Activated CD8-positive, alpha-beta T cell treated with anti-CD3 and anti-CD28 coated beads for 36 hours (primary cell): ENCODE results near the gene PREX1. TPM values are rescaled to one million over a fixed set of nuclear protein-coding genes. Genes with fewer than 3 reads are reported as not detected.

Source experiments
- ATAC-seq: fragments of 200-7000 bp; cut with Tn5 transposase; one replicate; pipeline ENCODE4 v1.10.0; 2021; ENCODE audit warnings: mild to moderate bottlenecking, moderate library complexity
- CTCF ChIA-PET: fragments of 350-600 bp; sonication (Branson Sonifier 250); formaldehyde crosslinking; loops from one replicate; lab custom pipeline; 2021; ENCODE audit warnings: antibody characterized with exemption; lab: Charles Lee
- POLR2A ChIA-PET: fragments of 350-600 bp; sonication (Branson Sonifier 250); formaldehyde crosslinking; loops from one replicate; lab custom pipeline; 2021; ENCODE audit warnings: antibody characterized with exemption; lab: Charles Lee
- DNase-seq: peaks from one replicate; pipeline ENCODE4 v3.0.0-alpha.2; 2020
- H3K27ac Mint-ChIP-seq: one replicate; pipeline ENCODE4 v1.8.0; 2021; ENCODE audit warnings: mild to moderate bottlenecking, mixed read lengths
- H3K27me3 Mint-ChIP-seq: one replicate; pipeline ENCODE4 v1.8.0; 2021; ENCODE audit warnings: mixed read lengths
- H3K36me3 Mint-ChIP-seq: one replicate; pipeline ENCODE4 v1.8.0; 2021; ENCODE audit warnings: low read depth, mixed read lengths
- H3K4me1 Mint-ChIP-seq: one replicate; pipeline ENCODE4 v1.8.0; 2021; ENCODE audit warnings: low read depth, mixed read lengths
- H3K4me3 Mint-ChIP-seq: one replicate; pipeline ENCODE4 v1.8.0; 2021; ENCODE audit warnings: mild to moderate bottlenecking, moderate library complexity, mixed read lengths
- H3K9me3 Mint-ChIP-seq: one replicate; pipeline ENCODE4 v1.8.0; 2021; ENCODE audit warnings: mixed read lengths
- CTCF ChIP-seq: fragments of 200-600 bp; IDR thresholded peaks from one replicate; pipeline ENCODE4 v1.8.0; 2022; ENCODE audit warnings: antibody characterized with exemption, mild to moderate bottlenecking
- intact Hi-C: fragments of 100-400 bp; cut with micrococcal nuclease; formaldehyde crosslinking; loops from one replicate; pipeline ENCODE4 v1.10.0; 2022
- total RNA-seq, 2 experiments: library from RNA; stranded (reverse); gene quantifications; one replicate each; pipeline ENCODE4 v1.2.3, GENCODE V29; 2021

PREX1 gene
- total RNA-seq, 2 experiments from 2014 or later, result 79.7 to 80.5 TPM

GRCh38 chr20:48765359-48765758 is 62.4 kb downstream of the PREX1 start:
- Mint-ChIP-seq H3K4me3 (no peak overlapping the region), H3K27ac (peak overlapping the region; percentile 74), H3K27me3 (no peaks in the 10 kb centered on the region), H3K4me1 (peaks cover 91% of the 10 kb centered on the region), H3K36me3 (peaks cover 61% of the 10 kb centered on the region), H3K9me3 (peaks cover 17% of the 10 kb centered on the region)
- CTCF ChIA-PET, result interaction anchor here (2.0 kb wide), 1 partner anchor 14 kb away, joined by 8 read pairs; no protein-coding TSS in a partner anchor
- intact Hi-C loops, result loop anchor here (5.0 kb wide), 1 partner anchor 48 kb away; no protein-coding TSS in a partner anchor
- DNase-seq (no peak), ATAC-seq (no peak)
- no peak for TF ChIP-seq CTCF
- POLR2A ChIA-PET, result interaction anchor here (0.8 to 2.1 kb wide), 4 partner anchors 16 to 40 kb away, joined by 4 to 8 read pairs (median 6); no protein-coding TSS in a partner anchor

DNA sequence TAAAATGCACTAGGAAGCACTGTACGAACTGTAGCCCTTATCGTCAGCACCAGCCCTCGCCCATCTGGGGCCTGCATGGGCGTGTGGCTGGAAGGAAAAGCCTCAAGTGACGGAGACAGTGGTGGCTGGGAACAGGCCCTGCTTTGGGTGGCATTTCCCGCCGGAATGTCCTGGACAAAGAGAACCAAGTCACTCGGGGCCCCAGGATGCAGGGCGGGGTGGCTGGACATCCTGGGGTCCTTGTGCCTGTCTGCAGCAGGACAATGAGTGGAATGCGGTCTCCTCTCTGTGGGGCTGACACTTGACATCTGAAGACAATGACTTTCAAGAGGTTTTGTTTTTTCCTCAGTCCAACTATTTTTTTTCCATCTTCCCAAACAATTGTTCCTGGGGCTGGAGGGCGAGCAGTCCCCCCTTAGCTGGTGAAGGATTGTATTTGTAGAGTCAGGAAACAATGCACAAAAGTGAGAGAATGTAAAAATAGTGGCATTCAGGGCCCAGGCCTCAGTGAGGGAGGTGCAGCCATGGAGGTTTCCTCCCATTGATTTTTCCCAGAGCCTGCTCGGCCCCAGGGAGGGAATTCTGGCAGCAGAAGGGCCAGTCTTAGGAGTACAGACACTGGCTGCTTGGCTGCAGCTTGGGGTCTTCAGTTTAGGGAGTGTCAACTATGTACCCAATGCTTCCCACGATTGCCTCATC is 64.4 kb downstream of the PREX1 start:
- ChIA-PET CTCF (no interaction called here), POLR2A (interaction anchor here (1.0 kb wide), 1 partner anchor 13 kb away, joined by 3 read pairs; no protein-coding TSS in a partner anchor)
- H3K27ac Mint-ChIP-seq, result peak overlapping the region; percentile 96
- H3K4me3 Mint-ChIP-seq, result no peak overlapping the region
- peaks cover 90% of the 10 kb centered on the region for H3K4me1 Mint-ChIP-seq
- intact Hi-C loops, result no loop called here
- ATAC-seq (no peak), DNase-seq (no peak)
- TF ChIP-seq CTCF, result no peak
- peaks cover 63% of the 10 kb centered on the region for H3K36me3 Mint-ChIP-seq
- H3K9me3 Mint-ChIP-seq, result peaks cover 17% of the 10 kb centered on the region
- no peaks in the 10 kb centered on the region for H3K27me3 Mint-ChIP-seq

DNA sequence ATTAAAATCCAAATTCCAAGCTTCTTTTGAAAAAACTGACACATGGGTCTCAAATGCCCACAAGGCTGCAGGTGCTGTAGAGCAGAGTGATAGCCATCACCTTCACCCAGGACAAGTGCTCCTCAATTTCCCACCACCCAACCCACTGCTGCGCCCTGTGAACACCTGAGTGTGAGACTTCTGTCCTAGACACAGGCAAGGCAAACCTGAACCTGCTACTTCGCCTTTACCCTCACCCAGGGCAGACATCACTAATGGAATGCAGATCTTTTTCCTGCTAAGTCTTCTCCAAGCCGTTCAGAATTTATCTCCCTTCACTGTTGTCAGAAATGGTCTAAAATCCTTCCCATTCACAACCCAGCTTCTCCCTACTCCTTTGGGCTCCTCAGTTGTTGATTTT is 65.9 kb downstream of the PREX1 start:
- peaks cover 90% of the 10 kb centered on the region for H3K4me1 Mint-ChIP-seq
- DNase-seq (no peak), ATAC-seq (no peak)
- no peaks in the 10 kb centered on the region for H3K27me3 Mint-ChIP-seq
- peaks cover 21% of the 10 kb centered on the region for H3K9me3 Mint-ChIP-seq
- no peak for TF ChIP-seq CTCF
- ChIA-PET POLR2A (interaction anchor here (1.2 to 4.8 kb wide), 6 partner anchors 14 to 64 kb away, joined by 3 to 28 read pairs (median 4); no protein-coding TSS in a partner anchor), CTCF (interaction anchor here (0.7 kb wide), 1 partner anchor 104 kb away, joined by 3 read pairs; no protein-coding TSS in a partner anchor)
- H3K27ac Mint-ChIP-seq, result peak overlapping the region; percentile 96
- intact Hi-C loops, result no loop called here
- H3K36me3 Mint-ChIP-seq, result peaks cover 65% of the 10 kb centered on the region
- peak overlapping the region; percentile 61 for H3K4me3 Mint-ChIP-seq

- POLR2A ChIA-PET, result interaction anchor here (0.7 to 4.8 kb wide), 9 partner anchors 8 to 65 kb away, joined by 3 to 28 read pairs (median 4); no protein-coding TSS in a partner anchor
- Mint-ChIP-seq H3K4me3 (peak overlapping the region; percentile 61), H3K9me3 (peaks cover 25% of the 10 kb centered on the region), H3K27me3 (no peaks in the 10 kb centered on the region), H3K4me1 (peaks cover 89% of the 10 kb centered on the region), H3K36me3 (peaks cover 64% of the 10 kb centered on the region), H3K27ac (peak overlapping the region; percentile 96)
- no peak for TF ChIP-seq CTCF
- CTCF ChIA-PET, result interaction anchor here (0.7 kb wide), 1 partner anchor 104 kb away, joined by 3 read pairs; no protein-coding TSS in a partner anchor
- ATAC-seq (peak; percentile 25), DNase-seq (peak; percentile 86)
- intact Hi-C loops, result no loop called here
These were observed 66.6 kb downstream of the PREX1 start for GRCh38 chr20:48761023-48761785.
